ENCODE measurements around the gene RTL10.

Gene RTL10

GRCh38 chr22:19809741-19810140 lies 44.9 kb downstream of the RTL10 start:
- H3K9me3 ChIP-seq (ENCODE audit: control insufficient read depth, insufficient read depth, low read length): no peaks in the 10 kb centered on the region
- no peak overlapping the region for H3K4me3 ChIP-seq (ENCODE audit: low read depth, low read length)
- no peak overlapping the region for H3K27ac ChIP-seq (ENCODE audit: low read depth, low read length)
- H3K4me1 ChIP-seq (ENCODE audit: control insufficient read depth, insufficient read depth, low read length): no peaks in the 10 kb centered on the region
- no peaks in the 10 kb centered on the region for H3K36me3 ChIP-seq (ENCODE audit: control insufficient read depth, insufficient read depth, low read length)
- no peaks in the 10 kb centered on the region for H3K27me3 ChIP-seq (ENCODE audit: control insufficient read depth, insufficient read depth, low read length)
- no peak overlapping the region for H3K9ac ChIP-seq (ENCODE audit: low read depth, low read length)

GRCh38 chr22:19808873-19809478 lies 45.7 kb downstream of the RTL10 start:
- Histone ChIP-seq H3K27ac (ENCODE audit: low read depth, low read length) (no peak overlapping the region), H3K36me3 (ENCODE audit: control insufficient read depth, insufficient read depth, low read length) (no peaks in the 10 kb centered on the region), H3K9me3 (ENCODE audit: control insufficient read depth, insufficient read depth, low read length) (no peaks in the 10 kb centered on the region), H3K27me3 (ENCODE audit: control insufficient read depth, insufficient read depth, low read length) (no peaks in the 10 kb centered on the region), H3K4me3 (ENCODE audit: low read depth, low read length) (no peak overlapping the region), H3K4me1 (ENCODE audit: control insufficient read depth, insufficient read depth, low read length) (no peaks in the 10 kb centered on the region), H3K9ac (ENCODE audit: low read depth, low read length) (no peak overlapping the region)

GRCh38 chr22:19807914-19808872 lies 46.5 kb downstream of the RTL10 start:
- H3K9ac ChIP-seq (ENCODE audit: low read depth, low read length): no peak overlapping the region
- no peaks in the 10 kb centered on the region for H3K9me3 ChIP-seq (ENCODE audit: control insufficient read depth, insufficient read depth, low read length)
- no peak overlapping the region for H3K4me3 ChIP-seq (ENCODE audit: low read depth, low read length)
- no peaks in the 10 kb centered on the region for H3K27me3 ChIP-seq (ENCODE audit: control insufficient read depth, insufficient read depth, low read length)
- H3K4me1 ChIP-seq (ENCODE audit: control insufficient read depth, insufficient read depth, low read length): no peaks in the 10 kb centered on the region
- H3K36me3 ChIP-seq (ENCODE audit: control insufficient read depth, insufficient read depth, low read length): no peaks in the 10 kb centered on the region
- H3K27ac ChIP-seq (ENCODE audit: low read depth, low read length): no peak overlapping the region

GRCh38 chr22:19807161-19807913 lies 47.3 kb downstream of the RTL10 start:
- Histone ChIP-seq H3K9me3 (ENCODE audit: control insufficient read depth, insufficient read depth, low read length) (no peaks in the 10 kb centered on the region), H3K27me3 (ENCODE audit: control insufficient read depth, insufficient read depth, low read length) (no peaks in the 10 kb centered on the region), H3K36me3 (ENCODE audit: control insufficient read depth, insufficient read depth, low read length) (no peaks in the 10 kb centered on the region), H3K27ac (ENCODE audit: low read depth, low read length) (no peak overlapping the region), H3K4me1 (ENCODE audit: control insufficient read depth, insufficient read depth, low read length) (no peaks in the 10 kb centered on the region), H3K4me3 (ENCODE audit: low read depth, low read length) (no peak overlapping the region), H3K9ac (ENCODE audit: low read depth, low read length) (no peak overlapping the region)

- Histone ChIP-seq H3K9me3 (ENCODE audit: control insufficient read depth, insufficient read depth, low read length) (no peaks in the 10 kb centered on the region), H3K36me3 (ENCODE audit: control insufficient read depth, insufficient read depth, low read length) (no peaks in the 10 kb centered on the region), H3K27ac (ENCODE audit: low read depth, low read length) (no peak overlapping the region), H3K27me3 (ENCODE audit: control insufficient read depth, insufficient read depth, low read length) (no peaks in the 10 kb centered on the region), H3K4me1 (ENCODE audit: control insufficient read depth, insufficient read depth, low read length) (no peaks in the 10 kb centered on the region), H3K4me3 (ENCODE audit: low read depth, low read length) (no peak overlapping the region), H3K9ac (ENCODE audit: low read depth, low read length) (no peak overlapping the region)
These were observed 48.2 kb downstream of the RTL10 start for GRCh38 chr22:19806213-19807160.

DNA sequence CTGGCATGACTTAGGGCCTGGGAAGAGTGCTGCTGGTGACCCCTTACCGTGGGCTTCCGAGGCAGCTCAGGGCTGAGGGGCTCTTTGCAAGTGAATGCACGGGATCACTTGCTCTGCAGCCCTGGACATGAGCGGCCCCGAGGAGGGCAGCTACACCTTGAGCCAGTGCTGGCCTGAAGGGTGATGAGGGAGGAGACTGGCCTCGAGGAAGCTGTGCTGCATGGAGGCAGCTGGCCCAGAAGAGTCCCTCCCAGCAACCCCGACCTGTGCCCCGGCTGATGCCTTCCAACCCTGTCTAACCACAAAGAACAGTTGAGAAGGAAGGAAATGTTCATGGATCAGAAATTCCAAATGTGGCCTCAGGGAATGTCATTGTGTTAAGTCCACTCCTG lies 48.9 kb downstream of the RTL10 start:
- Histone ChIP-seq H3K4me1 (ENCODE audit: control insufficient read depth, insufficient read depth, low read length) (no peaks in the 10 kb centered on the region), H3K36me3 (ENCODE audit: control insufficient read depth, insufficient read depth, low read length) (no peaks in the 10 kb centered on the region), H3K9ac (ENCODE audit: low read depth, low read length) (no peak overlapping the region), H3K9me3 (ENCODE audit: control insufficient read depth, insufficient read depth, low read length) (no peaks in the 10 kb centered on the region), H3K27me3 (ENCODE audit: control insufficient read depth, insufficient read depth, low read length) (no peaks in the 10 kb centered on the region), H3K4me3 (ENCODE audit: low read depth, low read length) (no peak overlapping the region), H3K27ac (ENCODE audit: low read depth, low read length) (no peak overlapping the region)
